Measurements from ENCODE around the gene PCOLCE2. TPM values are rescaled to one million over a fixed set of nuclear protein-coding genes. Genes with fewer than 3 reads are reported as not detected.

The PCOLCE2 gene
- polyA plus RNA-seq, 1 donor, result 1.6 TPM

DNA sequence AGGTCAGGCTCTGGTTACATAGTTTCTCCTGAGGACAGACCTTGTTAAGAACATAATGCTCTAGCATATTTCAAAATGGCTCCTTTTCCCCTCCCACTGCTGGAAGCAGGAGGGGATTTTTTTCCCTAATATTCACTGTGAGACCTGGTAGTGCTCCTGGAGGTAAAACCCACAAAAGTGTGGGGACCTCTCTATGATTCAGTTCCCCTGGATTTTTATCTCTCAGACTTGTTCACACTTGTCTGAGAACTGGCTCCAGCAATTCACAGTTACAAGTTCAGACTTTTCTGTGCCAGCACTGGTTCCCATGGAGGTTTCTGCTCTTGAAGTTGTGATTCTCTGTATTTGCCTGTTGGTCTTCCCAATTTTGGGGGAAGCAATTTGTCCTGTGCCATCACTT is 36.3 kb upstream of the PCOLCE2 start:
- Histone ChIP-seq H3K27ac (ENCODE audit: low read length) (no peak overlapping the region), H3K4me1 (ENCODE audit: control insufficient read depth, insufficient read depth, low read length) (no peaks in the 10 kb centered on the region), H3K36me3 (ENCODE audit: control insufficient read depth, insufficient read depth, low read length) (no peaks in the 10 kb centered on the region), H3K9me3 (ENCODE audit: control insufficient read depth, low read depth, low read length) (no peaks in the 10 kb centered on the region), H3K27me3 (ENCODE audit: control insufficient read depth, insufficient read depth, low read length) (no peaks in the 10 kb centered on the region), H3K4me3 (ENCODE audit: low read length) (no peak overlapping the region)
- no peak for DNase-seq

GRCh38 chr3:142923694-142924093 is 34.8 kb upstream of the PCOLCE2 start:
- H3K27ac ChIP-seq (ENCODE audit: low read length), result no peak overlapping the region
- H3K36me3 ChIP-seq (ENCODE audit: control insufficient read depth, insufficient read depth, low read length), result no peaks in the 10 kb centered on the region
- H3K27me3 ChIP-seq (ENCODE audit: control insufficient read depth, insufficient read depth, low read length), result no peaks in the 10 kb centered on the region
- no peak overlapping the region for H3K4me3 ChIP-seq (ENCODE audit: low read length)
- no peaks in the 10 kb centered on the region for H3K9me3 ChIP-seq (ENCODE audit: control insufficient read depth, low read depth, low read length)
- H3K4me1 ChIP-seq (ENCODE audit: control insufficient read depth, insufficient read depth, low read length), result no peaks in the 10 kb centered on the region
- no peak for DNase-seq

DNA sequence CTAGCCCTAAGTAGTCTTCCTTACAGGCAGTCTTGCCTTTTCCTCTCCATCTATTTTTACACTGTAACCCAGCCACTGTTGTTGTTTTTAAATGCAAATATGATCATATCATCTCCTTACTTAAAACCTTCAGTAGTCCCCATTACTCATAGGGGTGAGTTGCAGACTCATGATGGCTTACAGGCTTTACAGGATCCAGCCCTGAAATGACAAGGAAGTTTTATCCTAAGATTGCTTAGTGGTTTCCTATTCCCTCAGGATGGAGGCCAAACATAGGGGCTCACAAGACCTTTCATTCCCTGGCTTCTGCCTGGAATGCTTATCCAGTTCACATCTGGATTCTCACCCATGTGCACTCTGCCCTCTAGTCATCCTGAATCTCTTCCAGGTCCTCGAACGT is 27.7 kb upstream of the PCOLCE2 start:
- Histone ChIP-seq H3K4me3 (ENCODE audit: low read length) (no peak overlapping the region), H3K4me1 (ENCODE audit: control insufficient read depth, insufficient read depth, low read length) (no peaks in the 10 kb centered on the region), H3K27ac (ENCODE audit: low read length) (no peak overlapping the region), H3K9me3 (ENCODE audit: control insufficient read depth, low read depth, low read length) (no peaks in the 10 kb centered on the region), H3K27me3 (ENCODE audit: control insufficient read depth, insufficient read depth, low read length) (no peaks in the 10 kb centered on the region), H3K36me3 (ENCODE audit: control insufficient read depth, insufficient read depth, low read length) (no peaks in the 10 kb centered on the region)
- no peak for DNase-seq
- no CpG with 5 or more reads among the region's 2 CpGs for WGBS (ENCODE audit: insufficient coverage, low lambda C conversion rate)

GRCh38 chr3:142915636-142916035 is 26.8 kb upstream of the PCOLCE2 start:
- no peaks in the 10 kb centered on the region for H3K27me3 ChIP-seq (ENCODE audit: control insufficient read depth, insufficient read depth, low read length)
- DNase-seq, result no peak
- no peak overlapping the region for H3K27ac ChIP-seq (ENCODE audit: low read length)
- no peaks in the 10 kb centered on the region for H3K9me3 ChIP-seq (ENCODE audit: control insufficient read depth, low read depth, low read length)
- no peaks in the 10 kb centered on the region for H3K4me1 ChIP-seq (ENCODE audit: control insufficient read depth, insufficient read depth, low read length)
- H3K4me3 ChIP-seq (ENCODE audit: low read length), result no peak overlapping the region
- WGBS (ENCODE audit: insufficient coverage, low lambda C conversion rate), result 89% methylated on average over 2 of the region's 3 CpGs
- no peaks in the 10 kb centered on the region for H3K36me3 ChIP-seq (ENCODE audit: control insufficient read depth, insufficient read depth, low read length)

- H3K36me3 ChIP-seq (ENCODE audit: control insufficient read depth, insufficient read depth, low read length), result no peaks in the 10 kb centered on the region
- no peaks in the 10 kb centered on the region for H3K4me1 ChIP-seq (ENCODE audit: control insufficient read depth, insufficient read depth, low read length)
- DNase-seq, result no peak
- no peaks in the 10 kb centered on the region for H3K27me3 ChIP-seq (ENCODE audit: control insufficient read depth, insufficient read depth, low read length)
- H3K4me3 ChIP-seq (ENCODE audit: low read length), result no peak overlapping the region
- H3K9me3 ChIP-seq (ENCODE audit: control insufficient read depth, low read depth, low read length), result no peaks in the 10 kb centered on the region
- WGBS (ENCODE audit: insufficient coverage, low lambda C conversion rate), result 17% methylated on average over 1 of the region's 3 CpGs
- no peak overlapping the region for H3K27ac ChIP-seq (ENCODE audit: low read length)
Observed at GRCh38 chr3:142914286-142914811, 25.5 kb upstream of the PCOLCE2 start.

GRCh38 chr3:142913432-142913831 is 24.5 kb upstream of the PCOLCE2 start:
- Histone ChIP-seq H3K4me3 (ENCODE audit: low read length) (no peak overlapping the region), H3K36me3 (ENCODE audit: control insufficient read depth, insufficient read depth, low read length) (no peaks in the 10 kb centered on the region), H3K4me1 (ENCODE audit: control insufficient read depth, insufficient read depth, low read length) (no peaks in the 10 kb centered on the region), H3K27ac (ENCODE audit: low read length) (no peak overlapping the region), H3K27me3 (ENCODE audit: control insufficient read depth, insufficient read depth, low read length) (peaks cover 2% of the 10 kb centered on the region), H3K9me3 (ENCODE audit: control insufficient read depth, low read depth, low read length) (no peaks in the 10 kb centered on the region)
- no peak for DNase-seq
- no CpG with 5 or more reads among the region's 1 CpG for WGBS (ENCODE audit: insufficient coverage, low lambda C conversion rate)

GRCh38 chr3:142912402-142913172 is 23.7 kb upstream of the PCOLCE2 start:
- Histone ChIP-seq H3K36me3 (ENCODE audit: control insufficient read depth, insufficient read depth, low read length) (no peaks in the 10 kb centered on the region), H3K9me3 (ENCODE audit: control insufficient read depth, low read depth, low read length) (no peaks in the 10 kb centered on the region), H3K27me3 (ENCODE audit: control insufficient read depth, insufficient read depth, low read length) (peaks cover 4% of the 10 kb centered on the region), H3K4me3 (ENCODE audit: low read length) (no peak overlapping the region), H3K4me1 (ENCODE audit: control insufficient read depth, insufficient read depth, low read length) (no peaks in the 10 kb centered on the region), H3K27ac (ENCODE audit: low read length) (no peak overlapping the region)
- no peak for DNase-seq
- 68% methylated on average over 5 of the region's 6 CpGs for WGBS (ENCODE audit: insufficient coverage, low lambda C conversion rate)

- peaks cover 4% of the 10 kb centered on the region for H3K27me3 ChIP-seq (ENCODE audit: control insufficient read depth, insufficient read depth, low read length)
- H3K4me1 ChIP-seq (ENCODE audit: control insufficient read depth, insufficient read depth, low read length), result no peaks in the 10 kb centered on the region
- no peak overlapping the region for H3K27ac ChIP-seq (ENCODE audit: low read length)
- no peak overlapping the region for H3K4me3 ChIP-seq (ENCODE audit: low read length)
- no peaks in the 10 kb centered on the region for H3K36me3 ChIP-seq (ENCODE audit: control insufficient read depth, insufficient read depth, low read length)
- WGBS (ENCODE audit: insufficient coverage, low lambda C conversion rate), result no CpG with 5 or more reads among the region's 2 CpGs
- H3K9me3 ChIP-seq (ENCODE audit: control insufficient read depth, low read depth, low read length), result no peaks in the 10 kb centered on the region
- no peak for DNase-seq
Observed at GRCh38 chr3:142910280-142910679, 21.4 kb upstream of the PCOLCE2 start.

DNA sequence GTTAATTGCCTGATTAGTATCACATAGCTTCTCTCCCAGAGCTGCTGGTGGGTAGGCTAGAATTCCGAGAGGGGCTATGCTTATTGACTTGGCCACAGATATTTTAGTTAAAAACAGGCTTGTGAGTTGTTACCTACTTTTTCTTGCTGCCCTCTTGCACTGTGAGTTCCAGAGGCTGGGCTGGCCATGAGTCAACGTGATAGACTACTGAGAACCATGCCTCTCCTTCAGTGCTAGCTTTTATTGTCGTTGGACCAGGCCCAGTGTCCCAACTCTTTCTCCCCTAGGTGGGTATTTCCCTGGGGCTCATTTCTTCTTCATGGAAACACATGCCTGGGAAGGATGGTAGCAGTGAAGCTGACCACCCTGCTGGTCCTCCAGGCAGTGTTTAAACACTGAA is 20.4 kb upstream of the PCOLCE2 start:
- no peak overlapping the region for H3K4me3 ChIP-seq (ENCODE audit: low read length)
- DNase-seq, result no peak
- H3K9me3 ChIP-seq (ENCODE audit: control insufficient read depth, low read depth, low read length), result no peaks in the 10 kb centered on the region
- H3K36me3 ChIP-seq (ENCODE audit: control insufficient read depth, insufficient read depth, low read length), result no peaks in the 10 kb centered on the region
- no CpG with 5 or more reads among the region's 3 CpGs for WGBS (ENCODE audit: insufficient coverage, low lambda C conversion rate)
- peaks cover 4% of the 10 kb centered on the region for H3K27me3 ChIP-seq (ENCODE audit: control insufficient read depth, insufficient read depth, low read length)
- peaks cover 2% of the 10 kb centered on the region for H3K4me1 ChIP-seq (ENCODE audit: control insufficient read depth, insufficient read depth, low read length)
- no peak overlapping the region for H3K27ac ChIP-seq (ENCODE audit: low read length)

- no peak for DNase-seq
- no peak overlapping the region for H3K27ac ChIP-seq (ENCODE audit: low read length)
- 100% methylated on average over 1 of the region's 1 CpG for WGBS (ENCODE audit: insufficient coverage, low lambda C conversion rate)
- H3K4me1 ChIP-seq (ENCODE audit: control insufficient read depth, insufficient read depth, low read length), result peaks cover 4% of the 10 kb centered on the region
- peaks cover 4% of the 10 kb centered on the region for H3K27me3 ChIP-seq (ENCODE audit: control insufficient read depth, insufficient read depth, low read length)
- no peaks in the 10 kb centered on the region for H3K9me3 ChIP-seq (ENCODE audit: control insufficient read depth, low read depth, low read length)
- no peak overlapping the region for H3K4me3 ChIP-seq (ENCODE audit: low read length)
- no peaks in the 10 kb centered on the region for H3K36me3 ChIP-seq (ENCODE audit: control insufficient read depth, insufficient read depth, low read length)
Observed at GRCh38 chr3:142907996-142908395, 19.1 kb upstream of the PCOLCE2 start.

Measured in large intestine (tissue), 3 donors.